Uterus (tissue), 2 donors: ENCODE results near the gene ARHGEF25.

Source experiments
- POLR2A ChIP-seq, 2 donors: fragments of 450-650 bp; IDR thresholded peaks; one replicate each; pipeline ENCODE4 v1.6.1; 2016; ENCODE audit warnings: antibody characterized with exemption in 2 of 2, mild to moderate bottlenecking in 1 of 2, moderate library complexity in 1 of 2
- TF ChIP-seq, protein P1 (sequence below), 4 experiments: fragments of 200-600 bp in 2 of 4; fragments of 450-650 bp in 2 of 4; sonication (generic) in 2 of 4; IDR thresholded peaks; one replicate each; pipeline ENCODE4 v1.5.1; 2016 to 2019; ENCODE audit warnings: antibody characterized with exemption in 4 of 4, mild to moderate bottlenecking in 2 of 4, moderate library complexity in 1 of 4

- no peak for TF ChIP-seq POLR2A (IDR thresholded peaks at IDR 0.05)
- TF ChIP-seq, protein P1, sequence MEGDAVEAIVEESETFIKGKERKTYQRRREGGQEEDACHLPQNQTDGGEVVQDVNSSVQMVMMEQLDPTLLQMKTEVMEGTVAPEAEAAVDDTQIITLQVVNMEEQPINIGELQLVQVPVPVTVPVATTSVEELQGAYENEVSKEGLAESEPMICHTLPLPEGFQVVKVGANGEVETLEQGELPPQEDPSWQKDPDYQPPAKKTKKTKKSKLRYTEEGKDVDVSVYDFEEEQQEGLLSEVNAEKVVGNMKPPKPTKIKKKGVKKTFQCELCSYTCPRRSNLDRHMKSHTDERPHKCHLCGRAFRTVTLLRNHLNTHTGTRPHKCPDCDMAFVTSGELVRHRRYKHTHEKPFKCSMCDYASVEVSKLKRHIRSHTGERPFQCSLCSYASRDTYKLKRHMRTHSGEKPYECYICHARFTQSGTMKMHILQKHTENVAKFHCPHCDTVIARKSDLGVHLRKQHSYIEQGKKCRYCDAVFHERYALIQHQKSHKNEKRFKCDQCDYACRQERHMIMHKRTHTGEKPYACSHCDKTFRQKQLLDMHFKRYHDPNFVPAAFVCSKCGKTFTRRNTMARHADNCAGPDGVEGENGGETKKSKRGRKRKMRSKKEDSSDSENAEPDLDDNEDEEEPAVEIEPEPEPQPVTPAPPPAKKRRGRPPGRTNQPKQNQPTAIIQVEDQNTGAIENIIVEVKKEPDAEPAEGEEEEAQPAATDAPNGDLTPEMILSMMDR (IDR thresholded peaks at IDR 0.05): no peak
Observed at GRCh38 chr12:57574795-57575194, 36.4 kb upstream of the ARHGEF25 start.
